A549 (cell line): Measurements from ENCODE around the gene PTPRS. TPM values are rescaled to one million over a fixed set of nuclear protein-coding genes. Genes with fewer than 3 reads are reported as not detected.

Source experiments
- ATAC-seq, 2 experiments: fragments of 200-7000 bp in 1 of 2; fragments of >200 bp in 1 of 2; cut with Nextera tagmentation in 1 of 2; cut with Tn5 transposase in 1 of 2; 3 replicates each; pipeline versions ENCODE4 v1.8.0 to v1.9.1; 2018 to 2020; ENCODE audit warnings: mild to moderate bottlenecking in 1 of 2, moderate library complexity in 1 of 2
- CTCF ChIA-PET: fragments of 300-600 bp; sonication (Branson Sonifier 250); formaldehyde crosslinking; extraction: SDS; loops from one replicate; lab custom pipeline; 2021; ENCODE audit warnings: antibody characterized with exemption, inconsistent platforms; lab: Yijun Ruan, JAX
- POLR2A ChIA-PET: fragments of 350-600 bp; formaldehyde crosslinking; extraction: SDS; loops from one replicate; lab custom pipeline; 2021; ENCODE audit warnings: antibody characterized with exemption, inconsistent platforms; lab: Yijun Ruan, JAX
- DNase-seq, 2 experiments: peaks; one replicate each; pipeline versions ENCODE4 v3.0.0 to v3.0.0-alpha.2; 2011 to 2016; ENCODE audit warnings: low read depth in 1 of 2, low spot score in 1 of 2
- FAIRE-seq: peaks from 2 replicates; lab custom pipeline; 2011; peaks lifted over from hg19 to GRCh38; lab: Jason Lieb, UNC
- H3K27ac ChIP-seq, 2 experiments: fragments of >200 bp; sonication (Bioruptor Twin); formaldehyde crosslinking; 3 replicates each; pipeline ENCODE4 v1.5.1; 2016 to 2017
- H3K4me1 ChIP-seq: fragments of >200 bp; sonication (Bioruptor Twin); formaldehyde crosslinking; 3 replicates; pipeline ENCODE4 v1.6.1; 2016
- H3K4me2 ChIP-seq: fragments of >200 bp; sonication (Bioruptor Twin); formaldehyde crosslinking; 3 replicates; pipeline ENCODE4 v1.6.1; 2016
- H3K4me3 ChIP-seq: fragments of >200 bp; sonication (Bioruptor Twin); formaldehyde crosslinking; 3 replicates; pipeline ENCODE4 v1.5.1; 2016
- H3K9me3 ChIP-seq: fragments of >200 bp; sonication (Bioruptor Twin); formaldehyde crosslinking; 3 replicates; pipeline ENCODE4 v1.6.1; 2016
- ATOH8 ChIP-seq: fragments of 250-450 bp; sonication (Bioruptor Pico); IDR thresholded peaks from 2 replicates; pipeline ENCODE4 v1.5.0; 2020; ENCODE audit warnings: low read depth, mild to moderate bottlenecking, moderate library complexity
- BHLHE40 ChIP-seq: IDR thresholded peaks from 2 replicates; pipeline ENCODE4 v1.6.1; 2012; ENCODE audit warnings: low read depth, low read length, inconsistent platforms
- CBX8 ChIP-seq: fragments of 200-600 bp; sonication (generic); IDR thresholded peaks from 2 replicates; pipeline ENCODE4 v1.6.1; 2016
- CEBPB ChIP-seq, 2 experiments: fragments of >200 bp in 1 of 2; sonication (Bioruptor Twin) in 1 of 2; formaldehyde crosslinking in 1 of 2; IDR thresholded peaks; 2 replicates each; pipeline ENCODE4 v1.6.1; 2012 to 2016
- EHMT2 ChIP-seq: fragments of 200-600 bp; sonication (generic); IDR thresholded peaks from 2 replicates; pipeline ENCODE4 v1.6.1; 2016; ENCODE audit warnings: antibody characterized with exemption, low read depth, mild to moderate bottlenecking, moderate library complexity
- HMGXB4 ChIP-seq: fragments of 250-450 bp; sonication (Bioruptor Pico); IDR thresholded peaks from 2 replicates; pipeline ENCODE4 v1.5.0; 2021; ENCODE audit warnings: mild to moderate bottlenecking, moderate library complexity, borderline replicate concordance
- HOXB13 ChIP-seq: fragments of 250-450 bp; sonication (Bioruptor Pico); IDR thresholded peaks from 2 replicates; pipeline ENCODE4 v1.5.0; 2020; ENCODE audit warnings: low read depth, mild to moderate bottlenecking, moderate library complexity
- JUN ChIP-seq, 2 experiments: fragments of >200 bp; sonication (Bioruptor Twin); formaldehyde crosslinking; IDR thresholded peaks; 2 replicates in 1 of 2; 3 replicates in 1 of 2; pipeline ENCODE4 v1.6.1; 2016 to 2017
- KDM5A ChIP-seq: fragments of 200-600 bp; sonication (generic); IDR thresholded peaks from 2 replicates; pipeline ENCODE4 v1.6.1; 2016; ENCODE audit warnings: antibody characterized with exemption, mild to moderate bottlenecking
- MAZ ChIP-seq: fragments of 150-350 bp; IDR thresholded peaks from 2 replicates; pipeline ENCODE4 v1.6.1; 2014; ENCODE audit warnings: antibody characterized with exemption, low read depth, low read length, borderline replicate concordance
- NPAS2 ChIP-seq: fragments of 250-450 bp; sonication (Bioruptor Pico); IDR thresholded peaks from 2 replicates; pipeline ENCODE4 v1.8.0; 2022; ENCODE audit warnings: mild to moderate bottlenecking, moderate library complexity, borderline replicate concordance
- NR3C1 ChIP-seq: fragments of >200 bp; sonication (Bioruptor Twin); formaldehyde crosslinking; IDR thresholded peaks from 3 replicates; pipeline ENCODE4 v1.6.1; 2017
- PBX3 ChIP-seq: IDR thresholded peaks from 2 replicates; pipeline ENCODE4 v1.6.1; 2012
- PHF8 ChIP-seq: fragments of 200-600 bp; sonication (generic); IDR thresholded peaks from 2 replicates; pipeline ENCODE4 v1.6.1; 2016; ENCODE audit warnings: low read depth, mild to moderate bottlenecking, antibody characterized with exemption, moderate library complexity, borderline replicate concordance
- POLR2A ChIP-seq: IDR thresholded peaks from 2 replicates; pipeline ENCODE4 v1.6.1; 2012; ENCODE audit warnings: mild to moderate bottlenecking, low read length
- POLR2AphosphoS2 ChIP-seq: conservative IDR thresholded peaks from 2 replicates; pipeline ENCODE4 v1.6.1; 2012; ENCODE audit warnings: low read length, improper control_type of control experiment, inconsistent platforms
- RCOR1 ChIP-seq: fragments of 150-350 bp; IDR thresholded peaks from 2 replicates; pipeline ENCODE4 v1.6.1; 2014; ENCODE audit warnings: antibody characterized with exemption, low read length, low read depth
- ZC3H11A ChIP-seq: fragments of 450-650 bp; IDR thresholded peaks from 2 replicates; pipeline ENCODE4 v1.6.1; 2014; ENCODE audit warnings: antibody characterized with exemption, mild to moderate bottlenecking
- ZNF302 ChIP-seq: fragments of 250-450 bp; sonication (Bioruptor Pico); IDR thresholded peaks from 2 replicates; pipeline ENCODE4 v1.9.0; 2021; ENCODE audit warnings: inconsistent platforms, mild to moderate bottlenecking, moderate library complexity
- ZSCAN20 ChIP-seq: fragments of 250-450 bp; sonication (Bioruptor Pico); IDR thresholded peaks from 2 replicates; pipeline ENCODE4 v1.8.0; 2022; ENCODE audit warnings: mild to moderate bottlenecking, moderate library complexity
- WGBS: methylation state at CpG from one replicate; pipeline ENCODE4 v1.1.6; 2017; ENCODE audit errors: missing lambda C conversion rate; 5-methylcytosine and 5-hydroxymethylcytosine counted together
- polyA plus RNA-seq, 4 experiments: library from polyadenylated mRNA; depleted of rRNA in 3 of 4; stranded (reverse); fragments of >200 nt; fragmentation: RNase III in 1 of 4; extraction: RNeasy Plus Mini Kit Qiagen cat#74134 plus additional on column Dnase treatment in 1 of 4; gene quantifications; 2 replicates in 3 of 4; 3 replicates in 1 of 4; pipeline ENCODE4 v1.2.3, GENCODE V29; 2011 to 2017
- TF ChIP-seq, protein P1 (sequence below): fragments of >200 bp; sonication (Bioruptor Twin); formaldehyde crosslinking; IDR thresholded peaks from 3 replicates; pipeline ENCODE4 v1.5.1; 2016
- TF ChIP-seq, protein P2 (sequence below): fragments of 150-350 bp; IDR thresholded peaks from 2 replicates; pipeline ENCODE4 v1.6.1; 2014; ENCODE audit warnings: low read depth, mild to moderate bottlenecking, low read length
- TF ChIP-seq, protein P3 (sequence below): IDR thresholded peaks from 2 replicates; pipeline ENCODE4 v1.6.1; 2012; ENCODE audit warnings: low read depth, borderline replicate concordance
- TF ChIP-seq, protein P4 (sequence below): fragments of >200 bp; sonication (Bioruptor Twin); formaldehyde crosslinking; IDR thresholded peaks from 3 replicates; pipeline ENCODE4 v1.6.1; 2016
- TF ChIP-seq, protein P5 (sequence below): fragments of >200 bp; sonication (Bioruptor Twin); formaldehyde crosslinking; IDR thresholded peaks from 2 replicates; pipeline ENCODE4 v1.6.1; 2016

PTPRS gene
- polyA plus RNA-seq, 2 of the 4 experiments (the other 2 are of a cell fraction) = 22.3 to 44.7 TPM

GRCh38 chr19:5339198-5339949, 1.2 kb downstream of the PTPRS start:
- Histone ChIP-seq H3K27ac (peak overlapping the region; percentile 97), H3K4me2 (peak overlapping the region; percentile 96), H3K4me1 (peaks cover 8% of the 10 kb centered on the region; the same call in 2 of the 3 replicates)
- no peak for FAIRE-seq
- TF ChIP-seq ZNF302 (no peak), ZSCAN20 (CRISPR knock-in tag) (no peak), JUN (IDR thresholded peaks at IDR 0.05) (no peak), HOXB13 (CRISPR knock-in tag) (no peak), EHMT2 (no peak), POLR2A (no peak), POLR2AphosphoS2 (no peak), HMGXB4 (CRISPR knock-in tag) (no peak)
- TF ChIP-seq, protein P1, sequence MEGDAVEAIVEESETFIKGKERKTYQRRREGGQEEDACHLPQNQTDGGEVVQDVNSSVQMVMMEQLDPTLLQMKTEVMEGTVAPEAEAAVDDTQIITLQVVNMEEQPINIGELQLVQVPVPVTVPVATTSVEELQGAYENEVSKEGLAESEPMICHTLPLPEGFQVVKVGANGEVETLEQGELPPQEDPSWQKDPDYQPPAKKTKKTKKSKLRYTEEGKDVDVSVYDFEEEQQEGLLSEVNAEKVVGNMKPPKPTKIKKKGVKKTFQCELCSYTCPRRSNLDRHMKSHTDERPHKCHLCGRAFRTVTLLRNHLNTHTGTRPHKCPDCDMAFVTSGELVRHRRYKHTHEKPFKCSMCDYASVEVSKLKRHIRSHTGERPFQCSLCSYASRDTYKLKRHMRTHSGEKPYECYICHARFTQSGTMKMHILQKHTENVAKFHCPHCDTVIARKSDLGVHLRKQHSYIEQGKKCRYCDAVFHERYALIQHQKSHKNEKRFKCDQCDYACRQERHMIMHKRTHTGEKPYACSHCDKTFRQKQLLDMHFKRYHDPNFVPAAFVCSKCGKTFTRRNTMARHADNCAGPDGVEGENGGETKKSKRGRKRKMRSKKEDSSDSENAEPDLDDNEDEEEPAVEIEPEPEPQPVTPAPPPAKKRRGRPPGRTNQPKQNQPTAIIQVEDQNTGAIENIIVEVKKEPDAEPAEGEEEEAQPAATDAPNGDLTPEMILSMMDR = no peak
- TF ChIP-seq, protein P2, sequence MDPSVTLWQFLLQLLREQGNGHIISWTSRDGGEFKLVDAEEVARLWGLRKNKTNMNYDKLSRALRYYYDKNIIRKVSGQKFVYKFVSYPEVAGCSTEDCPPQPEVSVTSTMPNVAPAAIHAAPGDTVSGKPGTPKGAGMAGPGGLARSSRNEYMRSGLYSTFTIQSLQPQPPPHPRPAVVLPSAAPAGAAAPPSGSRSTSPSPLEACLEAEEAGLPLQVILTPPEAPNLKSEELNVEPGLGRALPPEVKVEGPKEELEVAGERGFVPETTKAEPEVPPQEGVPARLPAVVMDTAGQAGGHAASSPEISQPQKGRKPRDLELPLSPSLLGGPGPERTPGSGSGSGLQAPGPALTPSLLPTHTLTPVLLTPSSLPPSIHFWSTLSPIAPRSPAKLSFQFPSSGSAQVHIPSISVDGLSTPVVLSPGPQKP = no peak
- TF ChIP-seq, all 56 proteins: peak for 0
- DNase-seq (no peak), ATAC-seq (peak in 1 of 2 experiments; percentile 6; a peak in 2 of 6 replicates)
- CTCF ChIA-PET = interaction anchor here (1.8 kb wide), 1 partner anchor 290 kb away, joined by 6 read pairs; no protein-coding TSS in a partner anchor
- H3K9me3 ChIP-seq = no peaks in the 10 kb centered on the region
- 29% methylated on average over 13 of the region's 39 CpGs for WGBS
- POLR2A ChIA-PET = interaction anchor here (1.4 kb wide), 1 partner anchor 46 kb away, joined by 4 read pairs; no protein-coding TSS in a partner anchor
- peak overlapping the region; percentile 100 for H3K4me3 ChIP-seq

DNA sequence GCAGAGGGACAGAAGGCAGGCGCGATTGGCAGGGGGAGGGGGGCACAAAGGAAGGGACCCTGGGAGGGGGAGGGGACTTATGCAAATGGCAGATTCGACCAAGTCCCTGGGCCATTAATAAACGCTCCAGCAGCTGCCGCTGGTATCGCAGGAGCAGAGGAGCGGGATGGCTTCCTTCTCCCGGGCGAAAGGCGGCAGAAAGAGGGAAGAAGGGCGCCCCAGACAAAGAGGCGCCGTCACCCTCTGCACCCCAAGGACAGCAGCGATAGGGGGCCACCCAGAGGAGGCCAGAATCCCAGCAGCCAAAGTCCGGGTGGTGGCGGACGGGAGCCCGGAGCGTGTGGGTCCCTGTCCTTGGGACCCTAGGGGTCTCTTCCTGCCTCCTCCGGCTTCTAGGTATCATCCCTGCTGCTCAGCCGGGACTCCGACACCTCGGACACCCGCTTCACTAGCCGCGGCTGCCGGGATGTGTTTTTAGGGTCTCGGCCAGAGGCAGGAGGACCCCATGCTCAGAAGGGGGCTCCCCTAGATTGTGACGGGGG, 1.9 kb downstream of the PTPRS start:
- ChIA-PET CTCF (no interaction called here), POLR2A (no interaction called here)
- Histone ChIP-seq H3K4me1 (peaks cover 8% of the 10 kb centered on the region; the same call in 2 of the 3 replicates), H3K27ac (peak overlapping the region in 1 of 2 experiments; percentile 97; a peak in 3 of 6 replicates), H3K4me3 (no peak overlapping the region; the same call in 2 of the 3 replicates)
- DNase-seq = no peak
- no peak for ATAC-seq
- no peak for TF ChIP-seq CBX8
- TF ChIP-seq NR3C1 = no peak
- no peak for TF ChIP-seq PHF8
- TF ChIP-seq ZNF302 = no peak
- TF ChIP-seq ZC3H11A = no peak
- TF ChIP-seq, protein P3, sequence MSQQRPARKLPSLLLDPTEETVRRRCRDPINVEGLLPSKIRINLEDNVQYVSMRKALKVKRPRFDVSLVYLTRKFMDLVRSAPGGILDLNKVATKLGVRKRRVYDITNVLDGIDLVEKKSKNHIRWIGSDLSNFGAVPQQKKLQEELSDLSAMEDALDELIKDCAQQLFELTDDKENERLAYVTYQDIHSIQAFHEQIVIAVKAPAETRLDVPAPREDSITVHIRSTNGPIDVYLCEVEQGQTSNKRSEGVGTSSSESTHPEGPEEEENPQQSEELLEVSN = no peak
- no peak for TF ChIP-seq KDM5A
- no peak for TF ChIP-seq ATOH8
- TF ChIP-seq MAZ = no peak
- TF ChIP-seq, protein P4, sequence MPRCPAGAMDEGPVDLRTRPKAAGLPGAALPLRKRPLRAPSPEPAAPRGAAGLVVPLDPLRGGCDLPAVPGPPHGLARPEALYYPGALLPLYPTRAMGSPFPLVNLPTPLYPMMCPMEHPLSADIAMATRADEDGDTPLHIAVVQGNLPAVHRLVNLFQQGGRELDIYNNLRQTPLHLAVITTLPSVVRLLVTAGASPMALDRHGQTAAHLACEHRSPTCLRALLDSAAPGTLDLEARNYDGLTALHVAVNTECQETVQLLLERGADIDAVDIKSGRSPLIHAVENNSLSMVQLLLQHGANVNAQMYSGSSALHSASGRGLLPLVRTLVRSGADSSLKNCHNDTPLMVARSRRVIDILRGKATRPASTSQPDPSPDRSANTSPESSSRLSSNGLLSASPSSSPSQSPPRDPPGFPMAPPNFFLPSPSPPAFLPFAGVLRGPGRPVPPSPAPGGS = no peak
- TF ChIP-seq, protein P5, sequence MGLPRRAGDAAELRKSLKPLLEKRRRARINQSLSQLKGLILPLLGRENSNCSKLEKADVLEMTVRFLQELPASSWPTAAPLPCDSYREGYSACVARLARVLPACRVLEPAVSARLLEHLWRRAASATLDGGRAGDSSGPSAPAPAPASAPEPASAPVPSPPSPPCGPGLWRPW = no peak
- TF ChIP-seq NPAS2 (CRISPR knock-in tag) = no peak
- TF ChIP-seq RCOR1 = no peak
- no peak for TF ChIP-seq CEBPB (IDR thresholded peaks at IDR 0.05)
- TF ChIP-seq PBX3 = no peak
- TF ChIP-seq BHLHE40 = no peak
- TF ChIP-seq, all 56 proteins: peak for 0
- 81% methylated on average over 17 of the region's 29 CpGs for WGBS
- Histone ChIP-seq H3K9me3 (no peaks in the 10 kb centered on the region), H3K4me2 (peak overlapping the region; percentile 96)
- FAIRE-seq = no peak
